Stimulated activated CD4-positive, alpha-beta T cell treated with anti-CD3 and anti-CD28 coated beads, Interleukin-15, amount 100 ng/mL, for 48 hours (primary cell): ENCODE measurements around the gene CST9L.

Experiments
- DNase-seq, 2 donors: peaks; one replicate each; pipeline ENCODE4 v3.0.0-alpha.2; 2020; ENCODE audit warnings: low read depth in 2 of 2

The CST9L gene

DNA sequence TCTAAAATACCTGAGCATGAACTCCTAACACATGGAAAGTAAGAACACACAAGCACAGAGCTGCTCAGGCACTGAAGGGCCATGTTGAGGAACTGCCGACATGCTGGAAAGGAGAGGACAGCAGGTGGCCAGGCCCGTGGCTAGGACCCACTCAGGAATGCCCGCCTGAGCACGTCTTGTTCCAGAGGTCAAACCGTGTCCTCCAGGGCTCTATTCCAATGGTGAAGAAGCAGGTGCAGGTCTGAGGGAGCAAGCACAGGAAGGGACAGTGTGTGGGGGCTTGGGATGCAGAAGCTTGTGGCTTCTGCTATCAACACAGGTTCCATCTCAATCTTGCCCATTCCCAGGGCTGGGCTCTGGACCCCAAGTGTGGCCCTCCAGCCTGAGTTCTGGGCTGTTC is 20.7 kb downstream of the CST9L start:
- no peak for DNase-seq

DNA sequence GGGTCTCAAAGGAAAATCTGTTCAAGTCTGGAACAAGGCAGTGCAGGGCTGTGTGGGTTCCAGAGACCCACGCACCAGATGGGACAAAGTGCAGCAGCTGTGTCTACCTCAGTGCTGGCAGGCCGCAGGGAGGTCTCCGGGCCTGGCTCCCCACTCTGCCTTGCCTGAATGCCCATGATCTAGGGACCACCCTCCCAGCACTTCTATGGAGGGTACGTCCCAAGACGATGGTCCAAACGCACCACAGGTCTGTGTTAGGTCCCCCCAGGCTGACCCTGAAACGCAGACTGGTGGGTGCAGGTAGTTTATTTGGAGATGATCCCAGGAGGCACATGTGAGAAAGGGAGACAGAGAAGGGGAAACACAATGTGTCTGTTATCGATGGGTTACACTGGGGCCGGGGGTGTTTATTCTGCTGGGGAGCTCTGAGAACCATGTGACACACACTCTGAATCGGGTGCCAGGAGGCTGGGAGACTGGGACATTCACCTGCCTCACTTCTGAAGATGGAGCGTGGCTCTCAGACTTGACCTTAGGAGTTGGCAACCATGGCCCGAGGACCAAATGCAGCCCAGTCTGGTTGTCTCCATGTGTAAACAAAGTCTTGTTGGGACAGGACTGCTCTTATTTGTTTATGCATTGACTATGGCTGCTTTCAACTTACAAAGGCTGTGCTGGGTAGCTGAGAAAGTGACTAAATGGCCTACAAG is 21.7 kb downstream of the CST9L start:
- no peak for DNase-seq

DNA sequence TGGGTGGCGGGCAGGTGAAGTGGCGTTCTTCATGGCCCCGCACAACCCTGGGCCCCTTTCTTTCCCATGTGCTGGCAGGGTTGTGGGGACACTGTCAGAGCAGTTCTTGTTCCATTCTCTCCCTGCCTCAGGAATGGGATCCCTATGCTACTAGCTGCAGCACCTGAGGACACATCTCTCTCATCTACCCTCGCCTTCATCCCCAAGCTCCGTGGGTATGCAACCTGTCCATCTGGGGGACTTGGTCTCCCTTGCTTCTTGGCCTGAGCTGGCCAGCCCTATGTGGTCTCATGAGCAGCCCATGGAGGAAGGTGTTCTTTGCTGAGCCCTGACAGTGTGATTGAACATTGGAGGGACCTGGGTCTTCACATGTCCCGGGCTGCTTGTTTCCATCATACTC is 24.2 kb downstream of the CST9L start:
- DNase-seq, result no peak

DNA sequence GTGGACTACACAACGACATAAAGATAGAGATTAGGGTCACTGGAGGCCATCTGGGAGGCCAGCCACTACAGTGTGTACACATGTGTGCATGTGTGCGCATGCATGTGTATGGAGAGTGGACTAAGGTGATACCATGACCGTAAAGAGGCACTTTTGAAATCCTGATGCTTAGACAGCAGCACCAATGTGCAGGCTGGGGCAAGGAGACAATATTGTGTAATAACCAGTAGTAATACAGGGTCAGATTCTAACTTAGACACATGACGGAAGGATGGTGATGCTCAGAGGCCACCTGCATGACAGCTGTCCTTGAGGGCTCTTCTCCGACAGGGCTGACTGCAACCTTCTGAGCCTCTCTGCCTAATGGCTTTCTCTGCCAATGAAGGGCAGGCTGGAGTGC is 25.5 kb downstream of the CST9L start:
- no peak for DNase-seq

DNA sequence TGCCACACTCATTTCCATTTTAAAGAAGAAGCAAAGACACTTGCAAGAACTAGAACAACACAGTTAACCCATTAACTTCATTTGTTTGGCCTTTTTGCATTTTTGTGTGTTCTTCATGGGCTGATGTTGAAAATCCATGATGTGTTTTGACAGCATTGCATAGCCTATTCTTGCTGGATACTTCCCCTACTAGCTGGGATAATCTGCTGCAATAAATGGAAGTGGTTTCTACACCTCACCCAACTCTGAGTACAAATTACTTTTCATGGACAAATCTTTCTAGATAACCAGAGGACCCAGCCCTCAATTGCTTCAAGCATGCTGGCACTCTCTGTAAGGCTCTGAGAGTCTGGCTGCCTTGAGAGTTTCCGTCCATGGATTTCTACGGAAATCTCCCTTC is 26.5 kb downstream of the CST9L start:
- DNase-seq, result no peak

DNA sequence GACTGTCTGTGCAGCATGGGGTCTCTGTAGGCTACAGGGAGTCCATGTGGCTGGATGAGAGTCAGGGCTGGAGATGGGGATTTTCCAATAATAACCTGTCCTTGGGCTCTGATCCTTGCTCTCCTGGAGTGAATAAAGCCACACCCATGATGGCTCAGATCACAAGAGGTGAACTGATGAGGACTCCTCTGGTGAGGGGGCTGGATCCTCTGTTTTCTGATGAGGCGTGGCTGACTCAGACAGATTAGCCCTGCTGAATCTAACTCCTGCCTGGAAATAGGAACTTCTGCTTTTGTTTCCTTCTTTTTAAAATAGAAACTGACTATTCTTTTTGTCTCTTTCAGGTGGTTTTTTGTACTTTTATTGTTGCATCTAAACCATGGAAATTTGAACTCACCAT is 27.0 kb downstream of the CST9L start:
- DNase-seq, result no peak

DNA sequence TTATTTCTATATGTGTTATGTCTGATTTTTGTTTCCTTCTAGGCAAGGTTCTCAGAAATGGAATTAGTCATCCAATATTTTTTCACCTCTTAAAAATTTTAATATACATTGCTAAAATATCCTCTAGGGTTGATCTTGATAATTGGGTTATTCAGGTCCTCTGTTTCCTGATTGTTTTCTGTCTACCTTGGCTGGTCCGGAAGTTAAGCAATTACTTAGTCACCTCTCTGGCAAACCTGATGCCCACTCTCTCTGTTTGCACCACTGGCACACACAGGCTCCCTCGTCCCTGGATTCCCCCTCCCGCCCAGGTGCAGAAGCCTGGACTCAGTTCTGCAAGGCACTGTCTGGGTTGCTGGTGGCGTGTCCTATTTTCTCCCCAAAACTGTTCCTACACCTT is 27.7 kb downstream of the CST9L start:
- no peak for DNase-seq

DNA sequence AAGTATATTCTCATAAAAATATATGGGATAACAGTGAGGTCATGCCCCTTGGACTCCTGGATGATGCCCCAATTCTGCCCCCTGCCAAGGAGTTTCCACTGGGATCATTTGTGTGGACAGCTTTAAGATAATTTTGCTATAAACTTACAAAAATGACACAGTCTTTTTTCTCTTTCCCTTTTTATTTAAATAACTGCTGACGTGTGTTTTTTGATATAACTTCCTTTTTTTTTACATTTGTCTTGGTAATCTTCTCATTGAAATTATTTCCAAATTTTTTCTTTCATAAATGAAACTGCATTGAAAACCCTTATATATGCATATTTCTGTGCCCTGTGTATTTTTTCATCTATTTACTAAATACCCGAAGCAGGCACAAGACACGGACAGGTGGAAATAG is 31.3 kb downstream of the CST9L start:
- no peak for DNase-seq

DNA sequence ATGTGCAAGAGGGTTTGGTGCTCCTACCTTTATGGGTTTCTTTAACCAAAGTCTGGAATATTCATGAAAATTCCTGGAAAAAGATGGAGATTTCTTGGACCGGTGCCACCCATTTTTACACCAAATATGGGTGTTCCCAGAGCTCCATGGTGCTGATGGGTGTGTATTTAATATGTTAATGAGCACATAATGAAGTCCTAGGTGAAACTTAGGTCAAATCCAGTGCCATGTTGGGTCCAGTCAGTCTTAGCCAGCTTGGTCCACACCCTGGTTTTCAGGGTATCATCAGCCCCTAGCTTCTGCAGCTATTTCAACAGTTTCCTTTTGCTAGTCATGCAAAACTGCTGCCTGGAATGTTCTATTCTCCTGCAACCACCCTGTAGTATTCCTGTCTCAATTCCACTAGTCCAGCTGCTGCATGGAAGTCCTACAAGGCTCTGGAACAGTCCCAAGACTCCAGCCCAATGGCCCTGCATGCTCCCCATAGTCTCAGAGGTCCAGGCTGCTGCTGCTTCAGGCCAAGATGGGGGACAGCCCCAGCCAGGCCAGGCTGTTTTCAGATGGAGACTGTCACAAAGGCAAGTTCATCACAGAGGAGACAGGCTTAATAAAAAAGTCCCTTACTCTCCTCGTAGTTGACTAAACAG is 31.8 kb downstream of the CST9L start:
- no peak for DNase-seq

DNA sequence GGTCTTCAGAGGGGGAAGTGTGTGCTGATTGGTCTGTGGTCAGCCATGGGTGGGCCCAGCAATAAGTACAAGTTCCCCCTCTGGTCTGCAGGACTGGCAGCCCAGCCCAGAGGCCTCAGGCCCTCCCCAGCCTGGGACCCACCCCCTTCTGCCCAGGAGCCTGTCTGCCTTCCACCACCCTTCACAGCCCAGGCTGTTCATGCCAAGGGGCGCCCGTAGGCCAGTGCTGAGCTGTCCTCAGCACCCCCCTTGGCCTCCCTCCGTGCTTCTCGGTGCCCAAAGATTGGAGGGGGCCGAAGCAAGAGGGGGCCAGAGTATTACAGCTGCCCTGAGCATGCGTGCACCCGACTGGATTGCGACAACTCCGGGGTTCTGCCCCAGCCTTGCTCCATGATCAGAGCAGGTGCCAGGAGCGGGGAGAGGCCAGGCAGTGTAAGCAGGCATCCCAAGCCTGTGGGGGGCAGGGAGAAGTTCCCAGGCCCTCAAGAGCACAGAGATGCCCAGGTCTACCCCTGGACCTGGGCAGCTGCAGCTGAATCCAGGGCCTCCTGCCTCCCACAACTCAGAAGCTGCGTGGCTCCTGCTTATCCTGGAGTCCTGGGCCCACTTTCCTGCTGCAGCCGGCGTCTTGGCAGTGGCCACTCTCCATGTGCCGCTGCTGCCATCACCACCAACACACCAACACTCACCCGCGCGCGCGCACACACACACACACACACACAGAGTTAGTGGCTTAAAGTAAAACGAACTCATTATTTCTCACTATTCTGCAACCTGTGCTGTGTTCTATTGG is 33.3 kb downstream of the CST9L start:
- no peak for DNase-seq

DNA sequence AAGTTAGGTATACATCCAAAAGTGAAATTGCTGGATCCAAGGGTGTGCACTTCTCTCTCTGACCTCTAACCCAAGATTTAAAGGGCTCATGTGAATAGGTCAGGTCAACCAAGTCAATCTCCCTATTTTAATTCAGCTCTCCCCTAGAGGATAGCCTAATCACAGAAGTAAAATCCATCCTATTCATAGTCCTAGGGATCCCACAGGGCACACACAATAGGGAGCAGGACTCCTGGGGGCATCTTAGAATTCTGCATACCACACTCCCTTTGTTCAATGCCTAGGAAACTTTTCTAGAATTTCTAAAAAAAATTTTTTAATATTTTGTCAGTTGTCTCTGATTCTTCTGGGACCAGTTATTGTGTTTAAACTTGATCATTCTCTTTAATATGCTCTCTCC is 35.1 kb downstream of the CST9L start:
- no peak for DNase-seq

DNA sequence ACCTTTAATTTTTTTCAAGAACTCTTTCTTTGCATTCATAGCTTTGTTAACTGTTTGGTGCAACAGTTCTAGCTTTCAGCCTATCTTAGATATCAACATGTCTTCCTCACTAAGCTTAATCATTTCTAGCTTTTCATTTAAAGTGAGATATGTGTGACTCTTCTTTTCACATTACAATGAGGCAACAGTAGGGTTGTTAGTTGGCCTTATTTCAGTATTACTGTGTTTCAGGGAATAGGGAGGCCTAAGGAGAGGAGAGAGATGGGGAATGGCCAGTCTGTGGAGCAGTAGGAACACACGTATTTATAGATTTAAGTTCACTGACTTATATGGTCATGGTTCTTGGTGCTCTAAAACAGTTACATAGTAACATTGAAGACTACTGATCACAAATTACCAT is 35.8 kb downstream of the CST9L start:
- no peak for DNase-seq

DNA sequence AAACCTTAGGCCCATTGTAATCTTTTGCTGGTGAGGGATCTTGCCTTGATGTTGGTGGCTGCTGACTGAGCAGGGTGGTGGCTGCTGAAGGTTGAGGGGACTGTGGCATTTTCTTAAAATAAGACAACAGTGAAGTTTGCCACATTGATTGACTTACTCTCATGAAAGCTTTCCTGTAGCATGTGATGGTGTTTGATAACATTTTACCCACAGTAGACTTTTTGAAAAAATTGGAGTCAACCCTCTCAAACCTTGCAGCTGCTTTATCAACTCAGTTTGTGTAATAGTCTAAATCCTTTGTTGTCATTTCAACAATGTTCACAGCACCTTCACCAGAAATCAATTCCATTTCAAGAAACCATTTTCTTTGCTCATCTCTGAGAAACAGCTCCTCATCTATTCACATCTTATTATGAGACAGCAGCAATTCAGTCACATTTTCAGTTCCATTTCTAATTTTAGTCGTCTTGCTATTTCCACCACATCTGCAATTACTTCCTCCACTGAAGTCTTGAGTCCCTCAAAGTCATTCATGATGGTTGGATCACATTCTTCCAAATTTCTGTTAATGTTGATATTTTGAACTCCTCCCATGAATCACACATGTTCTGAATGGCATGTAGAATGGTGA is 37.2 kb downstream of the CST9L start:
- DNase-seq, result no peak

DNA sequence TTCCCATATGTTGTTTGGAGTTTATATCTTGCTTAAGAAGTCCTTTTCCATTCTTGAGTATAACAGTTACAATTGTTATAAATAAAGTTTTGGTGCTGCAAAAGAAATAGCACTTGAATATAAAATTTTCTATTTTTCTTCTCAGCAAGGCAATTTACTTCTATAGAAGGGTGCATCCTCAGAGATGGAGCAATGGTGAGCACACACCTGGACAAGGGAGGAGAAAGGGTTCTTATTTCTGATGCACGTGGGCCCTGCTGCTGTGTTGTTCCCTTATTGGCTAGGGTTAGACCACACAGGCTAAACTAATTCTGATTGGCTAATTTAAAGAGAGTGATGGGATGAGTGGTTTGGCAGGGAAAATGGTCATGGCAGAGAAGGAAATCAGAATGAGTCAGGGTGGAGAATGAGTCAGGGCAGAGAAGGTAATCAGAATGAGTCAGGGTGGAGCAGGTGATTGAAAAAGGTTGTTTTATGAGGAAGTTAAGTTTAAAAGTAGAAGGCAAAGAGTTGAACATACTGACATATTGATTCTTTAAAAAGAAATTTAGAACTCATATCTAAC is 39.3 kb downstream of the CST9L start:
- no peak for DNase-seq

DNA sequence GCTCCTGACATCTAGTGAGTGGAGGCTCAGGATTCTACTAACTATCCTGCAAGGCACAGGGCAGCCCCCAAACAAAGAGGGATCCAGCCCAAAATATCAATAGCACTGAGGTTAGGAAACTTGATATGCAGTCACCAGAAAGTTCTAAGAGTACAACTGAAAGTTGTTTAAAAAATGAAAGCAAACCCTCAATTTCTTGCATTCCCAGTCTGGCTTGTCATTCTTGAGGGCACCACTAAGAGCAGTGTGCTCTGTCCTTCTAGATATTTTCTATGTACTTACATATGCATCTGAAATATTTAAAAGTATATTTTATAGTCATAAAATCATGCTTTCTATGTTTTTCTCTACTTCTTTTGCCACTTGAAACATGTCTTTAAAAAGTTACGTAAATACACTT is 41.4 kb downstream of the CST9L start:
- DNase-seq, result no peak

DNA sequence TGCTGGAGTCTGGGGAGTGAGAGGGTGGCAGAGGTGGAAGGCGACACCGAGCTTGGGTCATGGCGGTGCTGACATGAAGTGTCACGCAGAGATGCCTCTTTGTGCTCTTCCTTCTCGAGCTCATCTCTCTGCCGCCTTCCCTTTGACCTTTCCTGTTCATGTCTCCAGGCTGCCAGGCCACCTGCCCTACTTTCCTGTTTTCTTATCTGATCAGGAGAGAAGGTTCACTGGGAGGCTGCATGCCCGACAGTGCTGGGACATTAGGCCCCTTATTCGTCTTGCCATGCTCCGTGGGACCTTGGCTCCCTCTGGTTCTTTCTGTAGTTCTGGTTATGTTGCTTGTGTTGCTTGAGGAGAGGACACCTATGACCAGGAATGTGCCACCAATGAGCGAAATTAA is 44.1 kb downstream of the CST9L start:
- no peak for DNase-seq

DNA sequence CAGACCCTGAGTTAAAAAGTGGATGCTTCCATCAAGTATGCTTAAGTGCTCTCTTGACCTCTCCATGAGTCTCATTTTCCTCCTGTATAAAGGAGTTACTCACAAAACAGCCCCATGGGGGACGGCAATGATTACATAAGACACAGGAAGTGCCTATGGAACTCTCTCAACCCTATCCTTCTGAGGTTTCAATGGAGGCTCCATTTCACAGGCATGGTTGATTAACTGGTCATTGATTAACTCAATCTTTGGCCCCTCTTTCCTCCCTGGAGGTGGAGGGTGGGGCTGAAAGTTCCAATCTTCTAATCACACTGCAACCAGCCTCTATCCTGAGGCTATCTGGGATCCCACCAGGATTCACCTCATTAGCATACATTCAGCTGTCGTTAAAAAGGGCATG is 48.1 kb downstream of the CST9L start:
- no peak for DNase-seq

DNA sequence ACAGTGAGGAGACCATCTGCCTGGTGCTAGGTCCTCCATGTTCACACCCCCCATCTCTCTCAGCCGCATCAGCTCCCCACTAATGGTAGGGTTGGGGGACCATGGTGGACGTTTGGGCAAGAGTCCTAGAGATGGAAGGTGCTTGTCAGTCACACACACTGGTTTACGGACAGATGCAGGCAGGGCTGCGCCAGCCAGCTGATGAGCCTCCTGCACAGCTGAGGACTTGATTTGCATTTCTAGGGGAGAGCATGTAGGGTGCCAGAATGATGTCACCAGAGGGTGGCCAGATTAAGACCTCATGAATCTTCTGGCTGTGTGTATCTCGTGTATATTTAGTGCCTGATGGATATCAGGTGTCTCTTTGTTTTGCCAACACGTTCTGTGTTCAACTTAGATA is 48.7 kb downstream of the CST9L start:
- DNase-seq, result no peak

DNA sequence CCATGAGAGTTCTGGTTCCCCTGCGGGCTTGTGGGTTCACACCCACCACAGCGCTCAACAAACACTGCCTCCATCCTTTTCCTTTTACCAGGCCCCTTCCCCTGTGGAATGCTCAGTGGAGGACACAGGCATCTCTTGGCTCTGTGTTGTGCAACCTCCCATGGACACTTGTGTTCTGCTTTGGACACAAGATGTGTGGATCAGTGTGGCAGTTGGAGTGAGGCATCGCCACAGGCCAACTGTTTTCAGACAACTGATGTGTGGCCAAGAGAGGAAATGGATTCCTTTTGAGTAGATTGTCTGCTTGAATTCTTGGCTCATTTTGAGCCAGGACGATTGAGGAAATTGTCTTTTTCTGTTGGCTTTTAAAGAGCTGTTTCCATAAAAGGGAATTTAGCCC is 50.6 kb downstream of the CST9L start:
- no peak for DNase-seq

DNA sequence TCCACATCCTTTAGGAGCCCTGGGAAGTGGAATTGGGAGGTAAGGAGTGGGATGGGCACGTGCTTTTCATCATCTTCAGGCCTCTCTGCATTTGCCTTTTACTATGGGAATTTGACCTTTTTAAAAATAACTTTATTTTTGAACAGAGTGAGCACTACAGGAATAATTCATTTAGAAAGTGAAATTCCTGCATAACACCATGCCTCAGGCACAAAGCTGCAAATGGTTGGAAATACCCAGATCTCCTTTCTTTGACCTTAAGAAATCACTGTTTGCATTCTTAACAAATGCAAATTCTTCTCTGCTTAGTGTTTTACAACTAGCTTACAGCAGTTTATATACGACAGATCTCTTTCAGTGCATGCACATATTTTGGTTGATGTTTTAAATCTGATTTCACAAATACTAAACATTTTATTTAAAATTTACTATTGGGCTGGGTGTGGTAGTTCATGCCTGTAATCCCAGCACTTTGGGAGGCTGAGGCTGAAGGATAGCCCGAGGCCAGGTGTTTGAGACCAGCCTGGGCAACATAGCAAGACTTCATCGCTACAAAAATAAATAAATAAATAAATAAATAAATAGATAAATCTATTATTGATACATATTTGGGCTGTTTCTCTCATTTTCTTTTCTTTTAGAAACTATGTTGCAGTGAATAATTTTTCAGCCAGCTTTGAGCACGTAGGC is 52.9 kb downstream of the CST9L start:
- no peak for DNase-seq

DNA sequence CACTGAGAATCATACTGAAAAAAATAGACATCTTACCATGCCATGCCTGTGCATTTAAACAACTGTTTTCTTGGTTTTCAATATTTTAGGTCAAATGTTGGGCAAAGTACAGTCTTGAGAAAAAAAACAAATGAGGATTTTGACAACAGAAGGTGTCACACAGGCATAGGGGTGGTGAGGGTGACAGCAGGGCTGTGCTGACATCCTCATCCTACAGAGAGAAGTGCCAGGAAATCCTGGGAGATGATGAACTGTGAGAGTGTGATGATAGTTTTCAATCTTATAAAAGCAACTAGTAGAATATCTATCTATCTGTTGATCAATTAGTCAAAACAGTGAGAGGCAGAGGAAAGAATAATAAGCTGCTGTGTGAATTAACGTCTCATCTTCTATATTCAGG is 53.4 kb downstream of the CST9L start:
- no peak for DNase-seq
